GM12878 (cell line): ENCODE data around the gene CASTOR1. TPM values are rescaled to one million over a fixed set of nuclear protein-coding genes. Genes with fewer than 3 reads are reported as not detected.

Experiments
- ATF3 ChIP-seq: IDR thresholded peaks from 2 replicates; pipeline ENCODE4 v1.6.1; 2011; ENCODE audit warnings: low read depth, mild to moderate bottlenecking, low read length, moderate library complexity, borderline replicate concordance; ENCODE audit errors: extremely low read depth
- DPF2 ChIP-seq: fragments of 450-650 bp; IDR thresholded peaks from 2 replicates; pipeline ENCODE4 v1.6.1; 2017; ENCODE audit warnings: mild to moderate bottlenecking
- IKZF1 ChIP-seq: fragments of 450-650 bp; conservative IDR thresholded peaks from 2 replicates; pipeline ENCODE4 v1.6.1; 2017; ENCODE audit warnings: antibody characterized with exemption, mild to moderate bottlenecking
- LARP7 ChIP-seq: fragments of 450-650 bp; IDR thresholded peaks from 2 replicates; pipeline ENCODE4 v1.6.1; 2017; ENCODE audit warnings: mild to moderate bottlenecking
- MYC ChIP-seq: IDR thresholded peaks from 2 replicates; pipeline ENCODE4 v1.6.1; 2011; ENCODE audit warnings: mild to moderate bottlenecking, low read length, moderate library complexity, inconsistent platforms; ENCODE audit not compliant: insufficient read depth, insufficient replicate concordance, insufficient read length, severe bottlenecking
- NFYB ChIP-seq: IDR thresholded peaks from 2 replicates; pipeline ENCODE4 v1.6.1; 2011; ENCODE audit warnings: low read depth, mild to moderate bottlenecking, low read length, improper control_type of control experiment, moderate library complexity; ENCODE audit not compliant: insufficient read depth
- RUNX3 ChIP-seq: IDR thresholded peaks from 2 replicates; pipeline ENCODE4 v1.6.1; 2012; ENCODE audit warnings: low read length, inconsistent platforms
- ZSCAN29 ChIP-seq: fragments of 450-650 bp; IDR thresholded peaks from 2 replicates; pipeline ENCODE4 v1.6.1; 2017; ENCODE audit warnings: mild to moderate bottlenecking, moderate library complexity
- polyA plus RNA-seq, 11 experiments: library from polyadenylated mRNA; depleted of rRNA in 4 of 11; unstranded in 6 of 11; stranded (reverse) in 5 of 11; fragments of >200 nt; fragmentation: Nextera tagmentation in 4 of 11; fragmentation: Illumina TruSeq in 1 of 11; extraction: Ambion mirVana in 4 of 11; extraction: Trizol in 1 of 11; gene quantifications; 1 replicate in 1 of 11; 2 replicates in 10 of 11; pipeline versions ENCODE4 v1.2.1 to v1.2.3, GENCODE V29; 2011 to 2016; ENCODE audit warnings: inconsistent platforms in 2 of 11, missing spikeins in 2 of 11, low read depth in 1 of 11
- total RNA-seq, 4 experiments: library from RNA; depleted of rRNA in 3 of 4; stranded (reverse); fragments of >200 nt in 3 of 4; fragmentation: Illumina TruSeq in 1 of 4; extraction: Trizol in 1 of 4; gene quantifications; 2 replicates each; pipeline versions ENCODE4 v1.2.1 to v1.2.3, GENCODE V29; 2013 to 2021
- TF ChIP-seq, protein P1 (sequence below): IDR thresholded peaks from 2 replicates; pipeline ENCODE4 v1.6.1; 2011; ENCODE audit warnings: low read depth, low read length, improper control_type of control experiment, borderline replicate concordance
- TF ChIP-seq, protein P2 (sequence below): fragments of 450-650 bp; IDR thresholded peaks from 2 replicates; pipeline ENCODE4 v1.6.1; 2016; ENCODE audit warnings: mild to moderate bottlenecking, moderate library complexity, borderline replicate concordance
- TF ChIP-seq, protein P3 (sequence below), 3 experiments: IDR thresholded peaks in 2 of 3; conservative IDR thresholded peaks in 1 of 3; 2 replicates each; pipeline ENCODE4 v1.5.1; 2011; ENCODE audit warnings: low read depth in 3 of 3, low read length in 3 of 3, mild to moderate bottlenecking in 3 of 3, control low read depth in 2 of 3, moderate library complexity in 2 of 3, inconsistent platforms in 1 of 3, mixed read lengths in 1 of 3; ENCODE audit not compliant: control insufficient read depth in 2 of 3, insufficient read depth in 1 of 3; ENCODE audit errors: extremely low read depth in 1 of 3

Gene CASTOR1
- total and polyA plus RNA-seq, 10 of the 15 experiments (the other 5 are each of a cell fraction or from before 2014, with no cell fraction given): 0.31 to 9.1 (median 3.3) TPM

DNA sequence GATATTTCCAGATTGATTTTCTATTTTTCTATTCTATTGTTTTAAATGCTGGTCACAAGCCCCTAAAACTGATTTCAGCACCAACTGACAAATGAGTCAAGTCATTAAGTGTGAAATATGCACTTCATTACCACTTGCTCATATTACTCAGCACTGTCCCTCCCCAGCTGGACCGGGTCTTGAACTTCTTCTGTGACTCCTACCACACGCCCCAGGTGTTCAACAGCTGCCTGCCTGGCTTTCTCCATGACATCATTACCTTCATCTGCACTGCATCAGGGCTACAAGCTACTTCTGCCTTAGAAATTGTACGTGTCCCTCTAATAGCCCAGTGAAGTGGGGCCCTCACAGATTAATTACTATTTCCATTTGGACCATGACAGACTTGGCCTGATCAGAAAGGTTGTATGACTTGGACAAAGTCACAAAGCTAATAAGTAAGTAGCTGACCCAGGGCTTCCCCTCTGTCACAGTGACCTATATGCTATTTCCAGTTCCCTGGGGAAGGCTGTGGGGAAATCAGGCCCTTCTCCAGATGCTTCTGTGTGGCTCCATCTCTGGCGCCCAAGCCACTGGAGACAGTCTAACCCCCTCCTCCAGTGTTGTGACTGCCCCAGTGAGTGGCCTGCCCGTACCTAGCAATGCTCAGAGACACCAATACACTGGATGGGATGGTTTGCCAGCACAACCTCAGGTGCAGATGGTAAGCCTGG lies 19.4 kb upstream of the CASTOR1 start (continued):
- TF ChIP-seq, protein P1, sequence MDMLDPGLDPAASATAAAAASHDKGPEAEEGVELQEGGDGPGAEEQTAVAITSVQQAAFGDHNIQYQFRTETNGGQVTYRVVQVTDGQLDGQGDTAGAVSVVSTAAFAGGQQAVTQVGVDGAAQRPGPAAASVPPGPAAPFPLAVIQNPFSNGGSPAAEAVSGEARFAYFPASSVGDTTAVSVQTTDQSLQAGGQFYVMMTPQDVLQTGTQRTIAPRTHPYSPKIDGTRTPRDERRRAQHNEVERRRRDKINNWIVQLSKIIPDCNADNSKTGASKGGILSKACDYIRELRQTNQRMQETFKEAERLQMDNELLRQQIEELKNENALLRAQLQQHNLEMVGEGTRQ: no peak
- no peak for TF ChIP-seq ATF3
- TF ChIP-seq LARP7: no peak
- TF ChIP-seq, protein P2, sequence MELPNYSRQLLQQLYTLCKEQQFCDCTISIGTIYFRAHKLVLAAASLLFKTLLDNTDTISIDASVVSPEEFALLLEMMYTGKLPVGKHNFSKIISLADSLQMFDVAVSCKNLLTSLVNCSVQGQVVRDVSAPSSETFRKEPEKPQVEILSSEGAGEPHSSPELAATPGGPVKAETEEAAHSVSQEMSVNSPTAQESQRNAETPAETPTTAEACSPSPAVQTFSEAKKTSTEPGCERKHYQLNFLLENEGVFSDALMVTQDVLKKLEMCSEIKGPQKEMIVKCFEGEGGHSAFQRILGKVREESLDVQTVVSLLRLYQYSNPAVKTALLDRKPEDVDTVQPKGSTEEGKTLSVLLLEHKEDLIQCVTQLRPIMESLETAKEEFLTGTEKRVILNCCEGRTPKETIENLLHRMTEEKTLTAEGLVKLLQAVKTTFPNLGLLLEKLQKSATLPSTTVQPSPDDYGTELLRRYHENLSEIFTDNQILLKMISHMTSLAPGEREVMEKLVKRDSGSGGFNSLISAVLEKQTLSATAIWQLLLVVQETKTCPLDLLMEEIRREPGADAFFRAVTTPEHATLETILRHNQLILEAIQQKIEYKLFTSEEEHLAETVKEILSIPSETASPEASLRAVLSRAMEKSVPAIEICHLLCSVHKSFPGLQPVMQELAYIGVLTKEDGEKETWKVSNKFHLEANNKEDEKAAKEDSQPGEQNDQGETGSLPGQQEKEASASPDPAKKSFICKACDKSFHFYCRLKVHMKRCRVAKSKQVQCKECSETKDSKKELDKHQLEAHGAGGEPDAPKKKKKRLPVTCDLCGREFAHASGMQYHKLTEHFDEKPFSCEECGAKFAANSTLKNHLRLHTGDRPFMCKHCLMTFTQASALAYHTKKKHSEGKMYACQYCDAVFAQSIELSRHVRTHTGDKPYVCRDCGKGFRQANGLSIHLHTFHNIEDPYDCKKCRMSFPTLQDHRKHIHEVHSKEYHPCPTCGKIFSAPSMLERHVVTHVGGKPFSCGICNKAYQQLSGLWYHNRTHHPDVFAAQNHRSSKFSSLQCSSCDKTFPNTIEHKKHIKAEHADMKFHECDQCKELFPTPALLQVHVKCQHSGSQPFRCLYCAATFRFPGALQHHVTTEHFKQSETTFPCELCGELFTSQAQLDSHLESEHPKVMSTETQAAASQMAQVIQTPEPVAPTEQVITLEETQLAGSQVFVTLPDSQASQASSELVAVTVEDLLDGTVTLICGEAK: no peak
- TF ChIP-seq IKZF1: no peak
- no peak for TF ChIP-seq MYC
- peak; percentile 64; the same call in 1 of the 2 replicates for TF ChIP-seq DPF2
- TF ChIP-seq NFYB: no peak
- TF ChIP-seq, protein P3, sequence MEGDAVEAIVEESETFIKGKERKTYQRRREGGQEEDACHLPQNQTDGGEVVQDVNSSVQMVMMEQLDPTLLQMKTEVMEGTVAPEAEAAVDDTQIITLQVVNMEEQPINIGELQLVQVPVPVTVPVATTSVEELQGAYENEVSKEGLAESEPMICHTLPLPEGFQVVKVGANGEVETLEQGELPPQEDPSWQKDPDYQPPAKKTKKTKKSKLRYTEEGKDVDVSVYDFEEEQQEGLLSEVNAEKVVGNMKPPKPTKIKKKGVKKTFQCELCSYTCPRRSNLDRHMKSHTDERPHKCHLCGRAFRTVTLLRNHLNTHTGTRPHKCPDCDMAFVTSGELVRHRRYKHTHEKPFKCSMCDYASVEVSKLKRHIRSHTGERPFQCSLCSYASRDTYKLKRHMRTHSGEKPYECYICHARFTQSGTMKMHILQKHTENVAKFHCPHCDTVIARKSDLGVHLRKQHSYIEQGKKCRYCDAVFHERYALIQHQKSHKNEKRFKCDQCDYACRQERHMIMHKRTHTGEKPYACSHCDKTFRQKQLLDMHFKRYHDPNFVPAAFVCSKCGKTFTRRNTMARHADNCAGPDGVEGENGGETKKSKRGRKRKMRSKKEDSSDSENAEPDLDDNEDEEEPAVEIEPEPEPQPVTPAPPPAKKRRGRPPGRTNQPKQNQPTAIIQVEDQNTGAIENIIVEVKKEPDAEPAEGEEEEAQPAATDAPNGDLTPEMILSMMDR (IDR thresholded peaks at IDR 0.05 in 2 of 3, conservative IDR thresholded peaks at IDR 0.05 in 1 of 3; ENCODE audit: control insufficient read depth in 2 of 3, extremely low read depth in 1 of 3, insufficient read depth in 1 of 3, low read depth in 3 of 3, low read length in 3 of 3): no peak
- peak; percentile 79 for TF ChIP-seq RUNX3
- TF ChIP-seq ZSCAN29: no peak
